ENCODE results near the gene PCDHGA12.
"Not testable (repeated sequence)": the region's sequence is repeated elsewhere in the genome, so short reads cannot be mapped to it uniquely, and the experiment has no call there.

The PCDHGA12 gene

DNA sequence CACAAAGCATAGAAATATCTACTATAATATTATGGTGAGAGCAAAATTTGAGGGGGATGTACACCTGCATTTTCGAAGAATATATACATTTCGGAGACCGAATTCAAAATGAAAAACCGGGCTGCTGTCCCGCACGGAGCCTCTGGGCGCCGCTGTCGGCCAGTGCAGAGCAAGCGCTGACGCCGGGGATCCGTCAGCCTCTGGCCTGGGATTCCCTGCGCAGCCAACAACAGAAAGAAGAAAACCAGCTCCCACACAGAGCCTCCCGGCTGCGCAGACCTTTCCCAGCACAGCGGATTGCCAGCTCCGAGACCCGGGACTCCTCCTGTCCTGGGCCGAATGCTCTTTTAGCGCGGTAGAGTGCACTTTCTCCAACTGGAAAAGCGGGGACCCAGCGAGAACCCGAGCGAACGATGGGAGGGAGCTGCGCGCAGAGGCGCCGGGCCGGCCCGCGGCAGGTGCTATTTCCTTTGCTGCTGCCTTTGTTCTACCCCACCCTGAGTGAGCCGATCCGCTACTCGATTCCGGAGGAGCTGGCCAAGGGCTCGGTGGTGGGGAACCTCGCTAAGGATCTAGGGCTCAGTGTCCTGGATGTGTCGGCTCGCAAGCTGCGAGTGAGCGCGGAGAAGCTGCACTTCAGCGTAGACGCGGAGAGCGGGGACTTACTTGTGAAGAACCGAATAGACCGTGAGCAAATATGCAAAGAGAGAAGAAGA, 22.4 kb upstream of the PCDHGA12 start, which contains the start of gene PCDHGB6:
Gene PCDHGB6, plus strand, starts transcription at position 232 of the 716 bp plus-strand sequence. Its CDS starts 182 bp downstream, at position 414.
- not testable (repeated sequence) for DNase-seq (ENCODE audit: low read depth)

DNA sequence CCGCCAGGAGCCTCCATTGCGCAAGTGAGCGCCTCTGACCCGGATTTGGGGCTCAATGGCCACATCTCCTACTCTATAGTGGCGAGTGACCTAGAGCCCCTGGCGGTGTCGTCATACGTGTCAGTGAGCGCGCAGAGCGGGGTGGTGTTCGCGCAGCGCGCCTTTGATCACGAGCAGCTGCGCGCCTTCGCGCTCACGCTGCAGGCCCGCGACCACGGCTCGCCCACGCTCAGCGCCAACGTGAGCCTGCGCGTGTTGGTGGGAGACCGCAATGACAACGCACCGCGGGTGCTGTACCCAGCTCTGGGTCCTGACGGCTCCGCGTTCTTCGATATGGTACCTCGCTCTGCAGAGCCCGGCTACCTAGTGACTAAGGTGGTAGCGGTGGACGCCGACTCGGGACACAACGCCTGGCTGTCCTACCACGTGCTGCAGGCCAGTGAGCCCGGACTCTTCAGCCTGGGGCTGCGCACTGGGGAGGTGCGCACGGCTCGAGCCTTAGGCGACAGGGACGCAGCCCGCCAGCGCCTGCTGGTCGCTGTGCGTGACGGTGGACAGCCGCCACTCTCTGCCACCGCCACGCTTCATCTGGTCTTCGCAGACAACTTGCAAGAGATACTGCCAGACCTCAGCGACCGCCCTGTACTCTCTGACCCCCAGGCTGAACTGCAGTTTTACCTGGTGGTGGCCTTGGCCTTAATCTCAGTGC, 20.6 kb upstream of the PCDHGA12 start:
- DNase-seq (ENCODE audit: low read depth): no peak

DNA sequence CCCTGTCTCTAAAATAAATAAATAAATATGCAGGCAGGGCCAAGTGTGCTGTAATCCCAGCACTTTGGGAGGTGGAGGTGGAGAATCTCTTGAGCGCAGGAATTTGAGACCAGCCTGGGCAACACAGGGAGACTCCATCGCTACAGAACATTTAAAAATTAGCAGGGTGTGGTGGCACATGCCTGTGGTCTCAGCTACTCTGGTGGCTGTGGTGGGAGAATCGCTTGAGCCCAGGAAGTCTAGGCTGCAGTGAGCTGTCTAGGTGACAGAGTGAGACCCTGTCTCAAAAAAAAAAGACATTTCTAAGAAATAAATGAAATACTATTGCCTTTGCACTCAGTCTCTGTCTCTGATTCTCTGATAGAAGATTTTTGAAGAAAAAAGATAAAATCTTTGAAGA, 18.7 kb upstream of the PCDHGA12 start:
- no peak for DNase-seq (ENCODE audit: low read depth)

DNA sequence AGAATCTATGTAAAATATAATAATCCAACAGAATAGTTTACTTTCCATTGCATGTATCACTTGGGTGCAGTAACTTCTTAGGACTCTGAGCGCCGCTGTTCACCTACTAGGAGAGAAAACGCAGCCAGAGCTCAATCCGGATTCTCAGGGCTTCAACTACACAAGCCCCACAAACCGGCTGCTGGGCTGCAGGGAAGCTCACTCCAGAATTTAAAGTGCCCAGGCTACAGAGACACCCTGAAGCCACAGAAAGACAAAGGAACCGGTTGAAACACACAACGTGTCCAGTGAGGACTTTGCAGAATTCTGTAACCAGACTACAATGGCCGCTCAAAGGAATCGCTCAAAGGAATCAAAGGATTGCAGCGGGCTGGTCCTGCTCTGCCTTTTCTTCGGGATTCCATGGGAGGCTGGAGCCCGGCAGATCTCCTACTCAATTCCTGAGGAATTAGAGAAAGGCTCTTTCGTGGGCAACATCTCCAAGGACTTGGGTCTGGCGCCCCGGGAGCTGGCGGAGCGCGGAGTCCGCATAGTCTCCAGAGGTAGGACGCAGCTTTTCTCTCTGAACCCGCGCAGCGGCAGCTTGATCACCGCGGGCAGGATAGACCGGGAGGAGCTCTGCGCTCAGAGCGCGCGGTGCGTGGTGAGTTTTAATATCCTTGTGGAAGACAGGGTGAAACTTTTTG, 17.3 kb upstream of the PCDHGA12 start, which contains the start of gene PCDHGA10:
Gene PCDHGA10, plus strand, starts transcription at position 134 of the 686 bp plus-strand sequence. Its CDS starts 189 bp downstream, at position 323.
- no peak for DNase-seq (ENCODE audit: low read depth)

DNA sequence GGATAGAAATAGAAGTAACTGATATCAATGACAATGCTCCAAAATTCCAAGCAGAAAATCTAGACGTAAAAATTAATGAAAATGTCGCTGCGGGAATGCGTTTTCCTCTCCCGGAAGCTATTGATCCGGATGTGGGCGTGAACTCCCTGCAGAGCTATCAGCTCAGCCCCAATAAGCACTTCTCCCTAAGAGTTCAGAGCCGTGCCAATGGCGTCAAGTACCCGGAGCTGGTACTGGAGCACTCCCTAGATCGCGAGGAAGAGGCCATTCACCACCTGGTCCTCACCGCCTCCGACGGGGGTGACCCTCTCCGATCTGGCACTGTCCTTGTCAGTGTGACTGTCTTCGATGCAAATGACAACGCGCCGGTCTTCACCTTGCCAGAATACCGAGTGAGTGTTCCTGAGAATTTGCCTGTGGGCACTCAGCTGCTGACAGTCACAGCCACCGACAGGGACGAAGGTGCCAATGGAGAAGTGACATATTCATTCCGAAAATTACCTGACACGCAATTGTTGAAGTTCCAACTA, 16.7 kb upstream of the PCDHGA12 start:
- DNase-seq (ENCODE audit: low read depth): no peak

DNA sequence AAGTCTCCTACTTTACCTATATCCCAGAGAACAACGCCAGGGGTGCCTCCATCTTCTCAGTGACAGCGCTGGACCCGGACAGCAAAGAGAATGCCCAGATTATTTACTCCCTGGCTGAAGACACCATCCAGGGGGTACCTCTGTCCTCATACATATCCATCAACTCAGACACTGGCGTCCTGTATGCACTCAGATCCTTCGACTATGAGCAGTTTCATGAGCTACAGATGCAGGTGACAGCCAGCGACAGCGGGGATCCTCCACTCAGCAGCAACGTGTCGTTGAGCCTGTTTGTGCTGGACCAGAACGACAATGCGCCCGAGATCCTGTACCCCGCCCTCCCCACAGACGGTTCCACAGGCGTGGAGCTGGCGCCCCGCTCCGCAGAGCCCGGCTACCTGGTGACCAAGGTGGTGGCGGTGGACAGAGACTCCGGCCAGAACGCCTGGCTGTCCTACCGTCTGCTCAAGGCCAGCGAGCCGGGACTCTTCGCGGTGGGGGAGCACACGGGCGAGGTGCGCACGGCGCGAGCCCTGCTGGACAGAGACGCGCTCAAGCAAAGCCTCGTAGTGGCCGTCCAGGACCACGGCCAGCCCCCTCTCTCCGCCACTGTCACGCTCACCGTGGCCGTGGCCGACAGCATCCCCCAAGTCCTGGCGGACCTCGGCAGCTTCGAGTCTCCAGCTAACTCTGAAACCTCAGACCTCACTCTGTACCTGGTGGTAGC, 15.6 kb upstream of the PCDHGA12 start:
- not testable (repeated sequence) for DNase-seq (ENCODE audit: low read depth)

DNA sequence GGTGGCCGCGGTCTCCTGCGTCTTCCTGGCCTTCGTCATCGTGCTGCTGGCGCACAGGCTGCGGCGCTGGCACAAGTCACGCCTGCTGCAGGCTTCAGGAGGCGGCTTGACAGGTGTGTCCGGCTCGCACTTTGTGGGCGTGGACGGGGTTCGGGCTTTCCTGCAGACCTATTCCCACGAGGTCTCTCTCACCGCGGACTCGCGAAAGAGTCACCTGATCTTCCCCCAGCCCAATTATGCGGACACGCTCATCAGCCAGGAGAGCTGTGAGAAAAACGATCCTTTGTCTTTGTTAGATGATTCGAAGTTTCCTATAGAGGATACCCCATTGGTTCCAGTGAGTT, 15.1 kb upstream of the PCDHGA12 start:
- DNase-seq (ENCODE audit: low read depth): not testable (repeated sequence)

DNA sequence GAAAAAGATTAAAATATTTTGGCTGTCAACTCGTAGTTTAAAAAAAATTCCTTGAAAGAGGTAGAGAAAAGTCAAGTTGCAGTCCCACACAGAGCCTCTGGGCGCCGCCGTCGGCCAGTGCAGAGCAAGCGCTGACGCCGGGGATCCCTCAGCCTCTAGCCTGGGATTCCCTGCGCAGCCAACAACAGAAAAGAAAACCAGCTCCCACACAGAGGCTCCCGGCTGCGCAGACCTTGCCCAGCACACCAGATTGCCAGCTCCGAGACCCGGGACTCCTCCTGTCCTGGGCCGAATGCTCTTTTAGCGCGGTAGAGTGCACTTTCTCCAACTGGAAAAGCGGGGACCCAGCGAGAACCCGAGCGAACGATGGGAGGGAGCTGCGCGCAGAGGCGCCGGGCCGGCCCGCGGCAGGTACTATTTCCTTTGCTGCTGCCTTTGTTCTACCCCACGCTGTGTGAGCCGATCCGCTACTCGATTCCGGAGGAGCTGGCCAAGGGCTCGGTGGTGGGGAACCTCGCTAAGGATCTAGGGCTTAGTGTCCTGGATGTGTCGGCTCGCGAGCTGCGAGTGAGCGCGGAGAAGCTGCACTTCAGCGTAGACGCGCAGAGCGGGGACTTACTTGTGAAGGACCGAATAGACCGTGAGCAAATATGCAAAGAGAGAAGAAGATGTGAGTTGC, 12.7 kb upstream of the PCDHGA12 start, which contains the start of gene PCDHGB7:
Gene PCDHGB7, plus strand, starts transcription at position 184 of the 679 bp plus-strand sequence. Its CDS starts 183 bp downstream, at position 367.
- DNase-seq (ENCODE audit: low read depth): not testable (repeated sequence)

DNA sequence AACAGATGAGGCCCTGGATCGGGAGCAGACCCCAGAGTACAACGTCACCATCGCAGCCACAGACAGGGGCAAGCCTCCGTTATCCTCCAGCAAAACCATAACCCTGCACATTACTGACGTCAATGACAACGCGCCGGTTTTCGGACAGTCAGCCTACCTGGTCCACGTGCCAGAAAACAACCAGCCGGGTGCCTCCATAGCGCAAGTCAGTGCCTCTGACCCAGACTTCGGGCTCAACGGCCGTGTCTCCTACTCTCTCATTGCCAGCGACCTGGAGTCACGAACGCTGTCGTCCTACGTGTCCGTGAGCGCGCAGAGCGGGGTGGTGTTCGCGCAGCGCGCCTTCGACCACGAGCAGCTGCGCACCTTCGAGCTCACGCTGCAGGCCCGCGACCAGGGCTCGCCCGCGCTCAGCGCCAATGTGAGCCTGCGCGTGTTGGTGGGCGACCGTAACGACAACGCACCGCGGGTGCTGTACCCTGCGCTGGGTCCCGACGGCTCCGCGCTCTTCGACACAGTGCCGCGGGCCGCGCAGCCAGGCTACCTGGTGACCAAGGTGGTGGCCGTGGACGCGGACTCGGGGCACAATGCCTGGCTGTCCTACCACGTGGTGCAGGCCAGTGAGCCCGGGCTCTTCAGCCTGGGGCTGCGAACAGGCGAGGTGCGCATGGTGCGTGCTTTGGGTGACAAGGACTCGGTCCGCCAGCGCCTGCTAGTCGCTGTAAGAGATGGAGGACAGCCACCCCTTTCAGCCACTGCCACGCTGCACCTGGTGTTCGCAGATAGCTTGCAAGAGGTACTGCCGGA, 11.0 kb upstream of the PCDHGA12 start:
- DNase-seq (ENCODE audit: low read depth): no peak

DNA sequence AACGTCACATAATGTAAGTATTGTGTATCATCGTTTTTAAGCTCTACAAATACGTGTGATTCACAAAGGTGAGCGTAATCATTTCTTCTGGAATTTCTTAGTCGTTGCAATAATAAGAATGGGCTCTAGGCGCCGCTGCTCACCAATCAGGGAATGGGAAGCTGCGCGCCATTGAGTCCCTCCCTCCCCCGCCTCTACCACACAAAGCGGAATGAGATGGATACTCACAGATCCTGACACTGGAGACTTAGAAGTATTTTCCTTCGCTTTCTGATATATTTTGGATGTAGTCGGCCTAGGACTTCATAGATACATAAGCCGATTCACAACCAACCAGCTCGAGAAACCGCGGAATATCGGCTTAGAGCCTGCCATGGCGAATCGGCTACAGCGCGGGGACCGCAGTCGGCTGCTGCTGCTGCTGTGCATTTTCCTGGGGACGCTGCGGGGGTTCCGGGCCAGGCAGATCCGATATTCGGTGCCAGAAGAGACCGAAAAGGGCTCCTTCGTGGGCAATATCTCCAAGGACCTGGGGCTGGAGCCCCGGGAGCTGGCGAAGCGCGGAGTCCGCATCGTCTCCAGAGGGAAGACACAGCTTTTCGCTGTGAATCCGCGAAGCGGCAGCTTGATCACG, 9.3 kb upstream of the PCDHGA12 start, which contains the start of gene PCDHGA11:
Gene PCDHGA11, plus strand, starts transcription at position 197 of the 634 bp plus-strand sequence. Its CDS starts 177 bp downstream, at position 374.
- no peak for DNase-seq (ENCODE audit: low read depth)

DNA sequence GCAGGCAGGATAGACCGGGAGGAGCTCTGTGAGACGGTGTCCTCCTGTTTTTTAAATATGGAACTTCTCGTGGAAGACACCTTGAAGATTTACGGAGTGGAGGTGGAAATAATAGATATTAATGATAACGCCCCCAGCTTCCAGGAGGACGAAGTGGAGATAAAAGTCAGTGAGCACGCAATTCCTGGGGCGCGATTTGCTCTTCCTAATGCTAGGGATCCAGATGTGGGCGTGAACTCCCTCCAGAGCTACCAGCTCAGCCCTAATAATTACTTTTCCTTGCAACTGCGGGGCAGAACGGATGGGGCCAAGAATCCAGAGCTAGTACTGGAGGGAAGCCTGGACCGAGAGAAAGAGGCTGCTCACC, 8.8 kb upstream of the PCDHGA12 start:
- DNase-seq (ENCODE audit: low read depth): no peak

DNA sequence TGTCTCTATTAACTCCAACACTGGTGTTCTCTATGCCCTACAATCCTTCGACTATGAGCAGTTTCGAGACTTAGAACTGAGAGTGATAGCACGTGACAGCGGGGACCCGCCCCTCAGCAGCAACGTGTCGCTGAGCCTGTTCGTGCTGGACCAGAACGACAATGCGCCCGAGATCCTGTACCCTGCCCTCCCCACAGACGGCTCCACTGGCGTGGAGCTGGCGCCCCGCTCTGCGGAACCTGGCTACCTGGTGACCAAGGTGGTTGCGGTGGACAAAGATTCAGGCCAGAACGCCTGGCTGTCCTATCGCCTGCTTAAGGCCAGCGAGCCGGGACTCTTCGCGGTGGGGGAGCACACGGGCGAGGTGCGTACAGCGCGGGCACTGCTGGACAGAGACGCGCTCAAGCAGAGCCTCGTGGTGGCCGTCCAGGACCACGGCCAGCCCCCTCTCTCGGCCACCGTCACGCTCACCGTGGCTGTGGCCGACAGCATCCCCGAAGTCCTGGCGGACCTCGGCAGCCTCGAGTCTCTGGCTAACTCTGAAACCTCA, 7.5 kb upstream of the PCDHGA12 start:
- DNase-seq (ENCODE audit: low read depth): no peak

DNA sequence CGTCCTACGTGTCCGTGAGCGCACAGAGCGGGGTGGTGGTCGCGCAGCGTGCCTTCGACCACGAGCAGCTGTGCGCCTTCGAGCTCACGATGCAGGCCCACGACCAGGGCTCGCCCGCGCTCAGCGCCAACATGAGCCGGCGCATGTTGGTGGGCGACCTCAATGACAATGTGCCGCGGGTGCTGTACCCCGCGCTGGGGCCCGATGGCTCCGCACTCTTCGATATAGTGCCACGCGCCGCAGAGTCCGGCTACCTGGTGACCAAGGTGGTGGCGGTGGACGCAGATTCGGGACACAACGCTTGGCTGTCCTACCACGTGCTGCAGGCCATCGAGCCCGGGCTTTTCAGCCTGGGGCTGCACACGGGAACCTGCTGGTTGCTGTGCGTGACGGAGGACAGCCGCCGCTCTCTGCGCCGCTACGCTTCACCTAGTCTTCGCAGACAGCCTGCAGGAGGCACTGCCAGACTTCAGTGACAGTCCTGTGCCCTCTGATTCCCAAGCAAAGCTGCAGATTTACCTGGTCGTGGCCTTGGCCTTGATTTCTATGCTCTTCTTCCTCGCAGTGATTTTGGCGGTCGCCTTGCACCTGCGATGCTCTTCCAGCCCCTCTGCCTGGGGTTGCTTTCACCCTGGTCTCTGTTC, 2.4 kb upstream of the PCDHGA12 start:
- no peak for DNase-seq (ENCODE audit: low read depth)

DNA sequence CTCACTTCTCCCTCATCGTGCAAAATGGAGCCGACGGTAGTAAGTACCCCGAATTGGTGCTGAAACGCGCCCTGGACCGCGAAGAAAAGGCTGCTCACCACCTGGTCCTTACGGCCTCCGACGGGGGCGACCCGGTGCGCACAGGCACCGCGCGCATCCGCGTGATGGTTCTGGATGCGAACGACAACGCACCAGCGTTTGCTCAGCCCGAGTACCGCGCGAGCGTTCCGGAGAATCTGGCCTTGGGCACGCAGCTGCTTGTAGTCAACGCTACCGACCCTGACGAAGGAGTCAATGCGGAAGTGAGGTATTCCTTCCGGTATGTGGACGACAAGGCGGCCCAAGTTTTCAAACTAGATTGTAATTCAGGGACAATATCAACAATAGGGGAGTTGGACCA, 979 bp downstream of the PCDHGA12 start:
- DNase-seq (ENCODE audit: low read depth): no peak

DNA sequence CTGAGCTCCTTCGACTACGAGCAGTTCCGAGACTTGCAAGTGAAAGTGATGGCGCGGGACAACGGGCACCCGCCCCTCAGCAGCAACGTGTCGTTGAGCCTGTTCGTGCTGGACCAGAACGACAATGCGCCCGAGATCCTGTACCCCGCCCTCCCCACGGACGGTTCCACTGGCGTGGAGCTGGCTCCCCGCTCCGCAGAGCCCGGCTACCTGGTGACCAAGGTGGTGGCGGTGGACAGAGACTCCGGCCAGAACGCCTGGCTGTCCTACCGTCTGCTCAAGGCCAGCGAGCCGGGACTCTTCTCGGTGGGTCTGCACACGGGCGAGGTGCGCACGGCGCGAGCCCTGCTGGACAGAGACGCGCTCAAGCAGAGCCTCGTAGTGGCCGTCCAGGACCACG, 2.0 kb downstream of the PCDHGA12 start:
- DNase-seq (ENCODE audit: low read depth): not testable (repeated sequence)

DNA sequence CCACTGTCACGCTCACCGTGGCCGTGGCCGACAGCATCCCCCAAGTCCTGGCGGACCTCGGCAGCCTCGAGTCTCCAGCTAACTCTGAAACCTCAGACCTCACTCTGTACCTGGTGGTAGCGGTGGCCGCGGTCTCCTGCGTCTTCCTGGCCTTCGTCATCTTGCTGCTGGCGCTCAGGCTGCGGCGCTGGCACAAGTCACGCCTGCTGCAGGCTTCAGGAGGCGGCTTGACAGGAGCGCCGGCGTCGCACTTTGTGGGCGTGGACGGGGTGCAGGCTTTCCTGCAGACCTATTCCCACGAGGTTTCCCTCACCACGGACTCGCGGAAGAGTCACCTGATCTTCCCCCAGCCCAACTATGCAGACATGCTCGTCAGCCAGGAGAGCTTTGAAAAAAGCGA, 2.4 kb downstream of the PCDHGA12 start:
- DNase-seq (ENCODE audit: low read depth): not testable (repeated sequence)

DNA sequence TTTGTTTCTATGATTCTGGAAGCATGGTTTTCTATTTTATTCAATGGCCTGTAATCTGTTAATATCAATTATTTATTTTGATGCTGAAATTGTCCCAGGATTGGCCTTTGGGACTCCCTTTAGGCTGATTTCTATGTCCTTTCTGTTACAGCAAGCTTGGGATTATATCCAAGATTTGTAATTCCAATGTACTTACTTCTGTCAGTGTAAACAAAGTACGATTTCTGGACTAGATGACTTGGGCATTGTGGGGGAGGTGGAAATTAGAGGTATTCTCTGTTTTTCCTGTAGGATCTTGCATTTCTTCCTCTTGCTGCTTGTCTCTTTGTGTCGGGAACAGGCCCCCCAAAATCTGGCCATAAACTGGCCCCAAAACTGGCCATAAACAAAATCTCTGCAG, 3.7 kb downstream of the PCDHGA12 start:
- no peak for DNase-seq (ENCODE audit: low read depth)

DNA sequence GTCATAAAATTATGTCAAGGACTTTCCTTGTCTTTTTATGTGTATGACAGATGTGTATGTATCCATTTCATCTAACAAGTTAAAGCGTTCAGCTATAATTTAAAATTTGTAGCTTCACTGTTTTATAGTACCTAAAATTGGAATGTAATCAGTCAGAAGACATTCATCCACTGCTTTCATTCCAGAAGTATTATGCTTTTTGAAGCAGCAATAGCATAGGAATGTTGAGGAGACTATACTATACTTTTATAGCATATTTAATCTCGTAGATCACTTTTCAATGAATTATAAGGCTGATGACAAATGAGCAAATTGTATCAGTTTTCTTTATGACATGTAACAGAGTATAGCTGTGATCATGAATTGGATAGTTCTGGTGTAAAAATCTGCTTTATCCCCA, 6.9 kb downstream of the PCDHGA12 start:
- no peak for DNase-seq (ENCODE audit: low read depth)

Data from stimulated activated CD8-positive, alpha-beta memory T cell treated with anti-CD3 and anti-CD28 coated beads, Interleukin-15, amount 100 ng/mL, for 24 hours (primary cell).